Activated B cell treated with CpG ODN at 0.5 μM for 24 hours (primary cell): ENCODE measurements around the gene TADA3. TPM values are rescaled to one million over a fixed set of nuclear protein-coding genes. Genes with fewer than 3 reads are reported as not detected.

ENCODE experiments used
- ATAC-seq: fragments of 200-7000 bp; cut with Tn5 transposase; one replicate; pipeline ENCODE4 v1.10.0; 2021; ENCODE audit warnings: low read depth, mild to moderate bottlenecking, moderate library complexity
- CTCF ChIA-PET: fragments of 350-600 bp; sonication (Branson Sonifier 250); formaldehyde crosslinking; loops from one replicate; lab custom pipeline; 2021; ENCODE audit warnings: antibody characterized with exemption; lab: Charles Lee
- POLR2A ChIA-PET: fragments of 350-600 bp; sonication (Branson Sonifier 250); formaldehyde crosslinking; loops from one replicate; lab custom pipeline; 2021; ENCODE audit warnings: antibody characterized with exemption; lab: Charles Lee
- DNase-seq: peaks from one replicate; pipeline ENCODE4 v3.0.0; 2022
- H3K27ac Mint-ChIP-seq: one replicate; pipeline ENCODE4 v1.8.0; 2020; ENCODE audit warnings: mixed read lengths
- H3K27me3 Mint-ChIP-seq: one replicate; pipeline ENCODE4 v1.8.0; 2021; ENCODE audit warnings: mixed read lengths
- H3K36me3 Mint-ChIP-seq: one replicate; pipeline ENCODE4 v1.8.0; 2021; ENCODE audit warnings: low read depth, mixed read lengths
- H3K4me1 Mint-ChIP-seq: one replicate; pipeline ENCODE4 v1.8.0; 2021; ENCODE audit warnings: mixed read lengths
- H3K4me3 Mint-ChIP-seq: one replicate; pipeline ENCODE4 v1.8.0; 2020; ENCODE audit warnings: mild to moderate bottlenecking, mixed read lengths
- H3K9me3 Mint-ChIP-seq: one replicate; pipeline ENCODE4 v1.8.0; 2020; ENCODE audit warnings: mixed read lengths
- intact Hi-C: fragments of 100-400 bp; cut with micrococcal nuclease; formaldehyde crosslinking; loops from one replicate; pipeline ENCODE4 v1.15.1; 2024
- total RNA-seq: library from RNA; stranded (reverse); gene quantifications from 2 replicates; pipeline ENCODE4 v1.2.3, GENCODE V29; 2022
- TF ChIP-seq, protein P1 (sequence below): fragments of 200-600 bp; IDR thresholded peaks from one replicate; pipeline ENCODE4 v1.8.0; 2022; ENCODE audit warnings: antibody characterized with exemption, mild to moderate bottlenecking

TADA3 gene
- total RNA-seq, 1 donor from 2014 or later: 44.7 TPM

DNA sequence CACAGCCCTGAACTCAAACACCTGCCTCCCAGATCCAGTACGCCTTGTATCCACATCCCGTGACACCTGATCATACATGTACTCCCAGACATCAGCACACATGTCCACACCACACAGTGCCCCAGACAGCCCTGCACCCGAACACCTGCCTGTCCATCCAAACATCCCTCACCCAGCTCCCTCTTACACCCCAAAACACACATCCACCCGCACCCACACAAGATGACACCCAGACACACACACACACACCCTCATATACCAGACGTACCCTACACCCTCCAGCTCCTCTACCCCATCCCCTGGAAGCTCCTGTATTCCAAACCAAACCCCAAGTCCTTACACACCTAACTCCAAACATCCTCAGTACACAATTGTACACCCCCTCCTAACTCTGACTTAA is 23.3 kb downstream of the TADA3 start:
- ChIA-PET POLR2A (interaction anchor here (1.2 to 3.4 kb wide), 3 partner anchors 12 to 39 kb away, joined by 3 to 16 read pairs (median 3); no protein-coding TSS in a partner anchor), CTCF (interaction anchor here (1.6 kb wide), 1 partner anchor 15 kb away, joined by 3 read pairs; no protein-coding TSS in a partner anchor)
- no peak for ATAC-seq
- intact Hi-C loops: loop anchor here (2.0 kb wide), 1 partner anchor 18 kb away; no protein-coding TSS in a partner anchor
- no peak for DNase-seq
- H3K4me3 Mint-ChIP-seq: peak overlapping the region; percentile 48
- peaks cover 20% of the 10 kb centered on the region for H3K4me1 Mint-ChIP-seq
- TF ChIP-seq, protein P1, sequence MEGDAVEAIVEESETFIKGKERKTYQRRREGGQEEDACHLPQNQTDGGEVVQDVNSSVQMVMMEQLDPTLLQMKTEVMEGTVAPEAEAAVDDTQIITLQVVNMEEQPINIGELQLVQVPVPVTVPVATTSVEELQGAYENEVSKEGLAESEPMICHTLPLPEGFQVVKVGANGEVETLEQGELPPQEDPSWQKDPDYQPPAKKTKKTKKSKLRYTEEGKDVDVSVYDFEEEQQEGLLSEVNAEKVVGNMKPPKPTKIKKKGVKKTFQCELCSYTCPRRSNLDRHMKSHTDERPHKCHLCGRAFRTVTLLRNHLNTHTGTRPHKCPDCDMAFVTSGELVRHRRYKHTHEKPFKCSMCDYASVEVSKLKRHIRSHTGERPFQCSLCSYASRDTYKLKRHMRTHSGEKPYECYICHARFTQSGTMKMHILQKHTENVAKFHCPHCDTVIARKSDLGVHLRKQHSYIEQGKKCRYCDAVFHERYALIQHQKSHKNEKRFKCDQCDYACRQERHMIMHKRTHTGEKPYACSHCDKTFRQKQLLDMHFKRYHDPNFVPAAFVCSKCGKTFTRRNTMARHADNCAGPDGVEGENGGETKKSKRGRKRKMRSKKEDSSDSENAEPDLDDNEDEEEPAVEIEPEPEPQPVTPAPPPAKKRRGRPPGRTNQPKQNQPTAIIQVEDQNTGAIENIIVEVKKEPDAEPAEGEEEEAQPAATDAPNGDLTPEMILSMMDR: no peak
- peaks cover 6% of the 10 kb centered on the region for H3K27me3 Mint-ChIP-seq
- no peaks in the 10 kb centered on the region for H3K9me3 Mint-ChIP-seq
- no peak overlapping the region for H3K27ac Mint-ChIP-seq
- H3K36me3 Mint-ChIP-seq: no peaks in the 10 kb centered on the region

DNA sequence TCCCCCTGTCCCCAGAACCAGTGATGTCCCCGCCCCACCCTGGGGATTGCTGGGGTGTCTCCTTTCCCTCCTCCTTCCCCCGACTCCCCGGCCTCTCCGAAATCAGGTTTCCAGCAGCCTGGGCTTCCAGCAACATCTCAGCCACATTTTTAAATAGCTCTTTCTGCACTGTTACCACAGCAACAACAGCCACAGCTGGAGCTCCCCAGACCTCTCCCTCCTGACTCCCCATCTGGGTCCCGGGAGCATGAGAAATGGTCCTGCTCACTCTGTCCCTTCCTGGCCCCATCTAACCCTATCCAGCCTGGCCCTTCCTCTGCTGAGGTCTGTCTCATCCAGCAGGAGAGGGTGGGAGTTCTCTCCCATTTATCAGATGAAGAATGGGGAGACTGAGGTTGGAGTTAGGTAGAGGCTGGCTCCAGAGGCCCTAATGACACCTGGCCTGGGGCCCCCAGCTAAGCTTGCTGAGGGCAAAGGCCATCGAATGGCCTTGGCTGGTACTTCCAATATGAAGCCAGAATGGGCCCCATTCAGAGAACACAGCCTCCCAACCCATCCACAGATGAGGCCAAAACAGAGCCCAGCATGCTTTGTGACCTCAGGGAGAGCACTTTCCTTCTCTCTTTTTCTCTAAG is 24.0 kb downstream of the TADA3 start:
- intact Hi-C loops: loop anchor here (2.0 kb wide), 1 partner anchor 17 kb away; no protein-coding TSS in a partner anchor
- TF ChIP-seq, protein P1: no peak
- Mint-ChIP-seq H3K36me3 (no peaks in the 10 kb centered on the region), H3K9me3 (no peaks in the 10 kb centered on the region), H3K4me3 (no peak overlapping the region), H3K4me1 (peaks cover 20% of the 10 kb centered on the region), H3K27me3 (peaks cover 6% of the 10 kb centered on the region), H3K27ac (no peak overlapping the region)
- DNase-seq (no peak), ATAC-seq (no peak)
- CTCF ChIA-PET: interaction anchor here (1.6 kb wide), 1 partner anchor 14 kb away, joined by 3 read pairs; no protein-coding TSS in a partner anchor
- POLR2A ChIA-PET: interaction anchor here (1.2 to 1.3 kb wide), 2 partner anchors 27 to 40 kb away, joined by 3 read pairs; no protein-coding TSS in a partner anchor

DNA sequence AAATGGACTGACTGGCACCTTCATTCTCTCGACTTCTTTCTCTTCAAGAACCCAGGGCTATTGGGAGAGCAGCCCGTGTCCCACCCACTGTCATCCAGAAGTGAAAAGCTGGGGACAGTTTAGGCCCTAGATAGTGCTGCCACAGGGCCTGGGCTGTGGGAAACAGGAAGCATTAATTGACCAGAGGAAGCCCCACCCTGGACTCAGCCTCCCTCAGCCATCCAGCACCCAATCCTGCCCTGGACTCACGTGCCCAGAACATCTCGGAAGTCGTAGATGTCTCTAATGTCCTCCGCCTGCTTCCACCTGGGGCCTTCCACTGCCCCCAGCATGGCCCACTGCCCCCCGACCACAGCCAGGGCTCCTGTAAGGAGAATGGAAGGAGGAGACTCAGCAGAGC is 24.9 kb downstream of the TADA3 start:
- H3K27me3 Mint-ChIP-seq: peaks cover 6% of the 10 kb centered on the region
- peaks cover 20% of the 10 kb centered on the region for H3K4me1 Mint-ChIP-seq
- TF ChIP-seq, protein P1: no peak
- intact Hi-C loops: loop anchor here (2.0 kb wide), 1 partner anchor 13 kb away; no protein-coding TSS in a partner anchor
- H3K27ac Mint-ChIP-seq: no peak overlapping the region
- H3K9me3 Mint-ChIP-seq: no peaks in the 10 kb centered on the region
- no peak for ATAC-seq
- DNase-seq: no peak
- ChIA-PET CTCF (no interaction called here), POLR2A (interaction anchor here (0.6 kb wide), 1 partner anchor 134 kb away, joined by 9 read pairs; no protein-coding TSS in a partner anchor)
- no peak overlapping the region for H3K4me3 Mint-ChIP-seq
- H3K36me3 Mint-ChIP-seq: no peaks in the 10 kb centered on the region

DNA sequence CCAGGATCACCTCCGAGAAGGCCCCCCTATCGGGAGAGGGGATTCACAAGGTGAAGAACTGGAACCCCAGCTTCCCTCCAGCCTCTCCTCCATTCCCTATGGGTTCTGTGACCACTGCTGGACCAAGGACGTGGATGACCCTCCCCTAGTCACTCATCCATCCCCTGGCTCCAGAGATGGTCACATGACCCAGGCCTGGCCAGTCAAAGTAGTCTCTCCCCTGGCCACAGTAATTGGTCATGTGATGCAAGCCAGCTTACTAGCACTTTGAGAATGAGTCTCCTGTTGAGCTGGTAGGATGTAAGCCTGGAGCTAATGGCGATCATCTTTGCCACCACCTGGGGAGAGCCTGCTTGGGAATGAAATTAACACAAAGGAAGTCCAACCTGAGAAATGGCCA is 26.4 kb downstream of the TADA3 start:
- intact Hi-C loops: loop anchor here (2.0 kb wide), 1 partner anchor 15 kb away; no protein-coding TSS in a partner anchor
- POLR2A ChIA-PET: no interaction called here

DNA sequence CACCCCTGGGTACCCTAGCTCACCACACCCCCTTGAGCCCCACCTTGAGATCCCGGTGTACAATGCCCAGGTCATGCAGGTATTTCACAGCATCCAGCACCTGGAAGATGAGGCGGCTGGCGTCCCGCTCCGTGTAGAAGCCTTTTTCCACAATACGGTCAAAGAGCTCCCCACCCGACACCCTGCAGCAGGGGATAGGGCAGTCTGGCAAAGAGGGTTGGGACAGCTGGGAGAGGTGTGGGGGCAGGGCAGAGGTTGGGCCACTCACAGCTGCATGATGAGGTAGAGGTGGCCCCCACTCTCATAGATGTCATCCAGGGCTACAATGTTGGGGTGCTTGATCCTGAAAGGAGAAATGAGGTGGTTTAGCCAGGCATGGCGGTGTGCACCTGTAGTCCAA is 29.4 kb downstream of the TADA3 start:
- ChIA-PET POLR2A (interaction anchor here (0.6 kb wide), 1 partner anchor 41 kb away, joined by 3 read pairs; no protein-coding TSS in a partner anchor), CTCF (no interaction called here)
- DNase-seq (no peak), ATAC-seq (no peak)
- intact Hi-C loops: no loop called here
- no peak overlapping the region for H3K4me3 Mint-ChIP-seq
- H3K36me3 Mint-ChIP-seq: peaks cover 19% of the 10 kb centered on the region
- no peaks in the 10 kb centered on the region for H3K9me3 Mint-ChIP-seq
- no peaks in the 10 kb centered on the region for H3K27me3 Mint-ChIP-seq
- peak overlapping the region; percentile 18 for H3K27ac Mint-ChIP-seq
- TF ChIP-seq, protein P1: no peak
- H3K4me1 Mint-ChIP-seq: no peaks in the 10 kb centered on the region

More for the DNA sequence above, 26.4 kb downstream of the TADA3 start:
- H3K4me3 Mint-ChIP-seq: no peak overlapping the region
- peaks cover 6% of the 10 kb centered on the region for H3K27me3 Mint-ChIP-seq
- TF ChIP-seq, protein P1: no peak
- CTCF ChIA-PET: no interaction called here
- H3K9me3 Mint-ChIP-seq: no peaks in the 10 kb centered on the region
- no peaks in the 10 kb centered on the region for H3K36me3 Mint-ChIP-seq
- peaks cover 19% of the 10 kb centered on the region for H3K4me1 Mint-ChIP-seq
- no peak overlapping the region for H3K27ac Mint-ChIP-seq
- ATAC-seq (no peak), DNase-seq (no peak)
